ENCODE results near the gene EDDM13.
"Not testable (repeated sequence)": the region's sequence is repeated elsewhere in the genome, so short reads cannot be mapped to it uniquely, and the experiment has no call there.

EDDM13 gene, protein sequence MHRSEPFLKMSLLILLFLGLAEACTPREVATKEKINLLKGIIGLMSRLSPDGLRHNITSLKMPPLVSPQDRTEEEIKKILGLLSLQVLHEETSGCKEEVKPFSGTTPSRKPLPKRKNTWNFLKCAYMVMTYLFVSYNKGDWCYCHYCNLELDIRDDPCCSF

DNA sequence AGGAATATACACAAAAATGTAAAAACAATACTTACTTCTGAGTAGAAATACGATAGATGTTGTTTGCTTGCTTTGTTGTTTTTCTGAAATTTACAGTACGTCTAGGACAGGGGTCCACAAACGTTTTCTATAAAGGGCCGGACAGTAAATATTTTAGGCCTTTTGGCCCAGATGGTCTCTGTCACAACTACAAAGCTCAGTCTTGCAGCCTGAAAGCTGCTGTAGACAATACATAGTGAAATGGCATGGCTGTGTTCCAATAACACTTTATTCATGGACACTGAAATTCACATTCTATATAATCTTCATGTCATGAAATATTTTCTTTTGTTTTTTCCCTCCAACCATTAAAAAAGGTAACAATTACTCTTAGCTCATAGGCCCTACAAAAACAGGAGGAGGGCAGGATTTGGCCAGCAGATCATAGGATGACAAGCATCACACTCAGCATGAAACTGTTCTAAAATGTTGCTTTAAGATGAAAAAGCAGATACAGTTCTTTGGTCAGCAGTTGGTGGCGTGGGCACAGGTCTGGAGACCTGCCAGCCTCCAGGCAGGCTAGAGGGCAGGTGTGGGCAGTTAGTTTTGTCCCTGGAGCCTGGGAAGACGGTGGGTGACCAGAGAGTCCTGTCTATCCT is at the start of gene EDDM13:
TSS of gene EDDM13 (plus strand) at position 588 of the 638 bp plus-strand sequence. CDS start 87 bp downstream, outside the sequence.
- Histone ChIP-seq H3K27me3 (ENCODE audit: control insufficient read depth, insufficient read depth, low read length) (no peaks in the 10 kb centered on the region), H3K36me3 (ENCODE audit: control insufficient read depth, insufficient read depth, low read length) (no peaks in the 10 kb centered on the region), H3K4me3 (ENCODE audit: low read length) (no peak within 1 kb of the TSS), H3K4me1 (ENCODE audit: control insufficient read depth, insufficient read depth, low read length) (no peaks in the 10 kb centered on the region), H3K27ac (ENCODE audit: low read length) (no peak within 1 kb of the TSS), H3K9me3 (ENCODE audit: control insufficient read depth, insufficient read depth, low read length) (no peaks in the 10 kb centered on the region)
- DNase-seq (ENCODE audit: low read depth, low spot score) = no peak
- WGBS (ENCODE audit: insufficient coverage, insufficient read length) = no CpG with 5 or more reads among the region's 6 CpGs

DNA sequence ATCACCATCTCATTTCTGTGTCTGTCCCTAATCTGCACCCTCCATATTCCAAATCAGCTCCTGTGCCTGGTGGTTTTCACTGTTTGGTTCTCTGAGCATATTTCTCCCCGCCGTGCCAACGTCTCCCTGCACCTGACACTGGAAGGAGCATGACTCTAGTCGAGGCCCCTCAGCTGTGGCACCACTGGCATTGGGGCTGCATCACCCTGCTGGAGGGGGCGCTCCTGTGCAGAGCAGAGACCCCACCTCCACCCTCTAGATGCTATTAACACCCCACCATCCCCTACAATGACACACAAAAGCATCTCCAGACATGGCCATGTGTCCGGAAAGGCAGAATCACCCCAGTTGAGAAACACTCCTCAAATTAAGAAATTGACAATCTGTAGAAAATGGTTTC is 49.6 kb upstream of the EDDM13 start:
- DNase-seq (ENCODE audit: low read depth, low spot score) = no peak
- Histone ChIP-seq H3K4me1 (ENCODE audit: control insufficient read depth, insufficient read depth, low read length) (no peaks in the 10 kb centered on the region), H3K36me3 (ENCODE audit: control insufficient read depth, insufficient read depth, low read length) (no peaks in the 10 kb centered on the region), H3K9me3 (ENCODE audit: control insufficient read depth, insufficient read depth, low read length) (no peaks in the 10 kb centered on the region), H3K27me3 (ENCODE audit: control insufficient read depth, insufficient read depth, low read length) (no peaks in the 10 kb centered on the region), H3K4me3 (ENCODE audit: low read length) (no peak overlapping the region), H3K27ac (ENCODE audit: low read length) (no peak overlapping the region)
- no CpG with 5 or more reads among the region's 6 CpGs for WGBS (ENCODE audit: insufficient coverage, insufficient read length)

DNA sequence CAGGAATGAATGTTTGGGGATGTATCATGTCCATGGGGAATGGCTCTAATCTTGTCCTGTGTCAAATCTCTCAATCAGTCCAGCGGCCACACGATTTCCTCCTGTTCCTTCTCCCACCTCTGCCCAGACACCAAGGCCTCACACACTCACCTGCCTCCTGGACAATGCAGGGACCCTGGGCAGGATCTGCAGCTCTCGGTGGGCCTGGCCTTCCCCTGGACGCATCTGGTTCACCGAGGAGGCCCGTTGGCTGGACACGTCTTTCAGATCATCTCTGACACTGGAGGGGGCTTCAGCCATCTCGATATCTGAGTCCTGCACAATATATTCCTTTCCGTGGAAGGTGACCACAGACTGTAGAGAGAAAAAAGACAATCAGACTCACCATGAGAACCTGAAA is 49.1 kb upstream of the EDDM13 start:
- H3K4me3 ChIP-seq (ENCODE audit: low read length) = no peak overlapping the region
- no peak for DNase-seq (ENCODE audit: low read depth, low spot score)
- H3K27me3 ChIP-seq (ENCODE audit: control insufficient read depth, insufficient read depth, low read length) = no peaks in the 10 kb centered on the region
- H3K9me3 ChIP-seq (ENCODE audit: control insufficient read depth, insufficient read depth, low read length) = no peaks in the 10 kb centered on the region
- no peak overlapping the region for H3K27ac ChIP-seq (ENCODE audit: low read length)
- H3K36me3 ChIP-seq (ENCODE audit: control insufficient read depth, insufficient read depth, low read length) = no peaks in the 10 kb centered on the region
- no peaks in the 10 kb centered on the region for H3K4me1 ChIP-seq (ENCODE audit: control insufficient read depth, insufficient read depth, low read length)
- no CpG with 5 or more reads among the region's 9 CpGs for WGBS (ENCODE audit: insufficient coverage, insufficient read length)

DNA sequence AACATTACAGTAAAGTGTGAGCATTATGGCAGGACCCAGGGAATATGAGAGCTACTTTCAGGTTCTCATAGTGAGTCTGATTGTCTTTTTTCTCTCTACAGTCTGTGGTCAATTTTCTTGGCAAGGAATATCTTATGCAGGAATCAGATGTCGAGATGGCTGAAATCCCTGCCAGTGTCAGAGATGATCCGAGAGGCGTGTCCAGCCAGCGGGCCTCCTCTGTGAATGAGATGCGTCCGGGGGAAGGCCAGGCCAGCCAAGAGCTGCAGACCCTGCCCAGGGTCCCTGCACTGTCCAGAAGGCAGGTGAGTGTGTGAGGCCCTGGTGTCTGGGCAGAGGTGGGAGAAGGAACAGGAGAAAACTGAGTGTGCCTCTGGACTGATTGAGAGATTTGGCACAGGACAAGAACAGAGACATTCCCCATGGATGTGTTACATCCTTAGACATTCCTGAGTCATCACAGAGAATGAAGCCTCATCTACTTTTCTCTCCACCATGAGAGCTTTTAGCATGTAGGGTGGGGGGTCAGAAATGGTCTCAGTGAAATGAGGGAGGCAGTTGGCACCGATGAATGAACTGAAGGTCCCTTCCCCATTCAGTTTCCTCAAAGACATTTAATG is 27.3 kb upstream of the EDDM13 start:
- Histone ChIP-seq H3K27ac (ENCODE audit: low read length) (no peak overlapping the region), H3K36me3 (ENCODE audit: control insufficient read depth, insufficient read depth, low read length) (no peaks in the 10 kb centered on the region), H3K9me3 (ENCODE audit: control insufficient read depth, insufficient read depth, low read length) (peaks cover 1% of the 10 kb centered on the region; the same call in 1 of the 2 replicates), H3K27me3 (ENCODE audit: control insufficient read depth, insufficient read depth, low read length) (no peaks in the 10 kb centered on the region), H3K4me3 (ENCODE audit: low read length) (no peak overlapping the region), H3K4me1 (ENCODE audit: control insufficient read depth, insufficient read depth, low read length) (no peaks in the 10 kb centered on the region)
- WGBS (ENCODE audit: insufficient coverage, insufficient read length) = no CpG with 5 or more reads among the region's 7 CpGs
- no peak for DNase-seq (ENCODE audit: low read depth, low spot score)

DNA sequence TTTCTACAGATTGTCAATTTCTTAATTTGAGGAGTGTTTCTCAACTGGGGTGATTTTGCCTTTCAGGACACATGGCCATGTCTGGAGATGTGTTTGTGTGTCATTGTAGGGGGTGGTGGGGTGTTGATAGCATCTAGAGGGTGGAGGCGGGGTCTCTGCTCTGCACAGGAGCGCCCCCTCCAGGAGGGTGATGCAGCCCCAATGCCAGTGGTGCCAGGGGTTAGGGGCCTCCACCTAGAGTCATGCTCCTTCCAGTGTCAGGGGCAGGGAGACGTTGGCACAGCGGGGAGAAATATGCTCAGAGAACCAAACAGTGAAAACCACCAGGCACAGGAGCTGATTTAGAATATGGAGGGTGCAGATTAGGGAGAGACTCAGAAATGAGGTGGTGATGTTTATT is 26.8 kb upstream of the EDDM13 start:
- H3K9me3 ChIP-seq (ENCODE audit: control insufficient read depth, insufficient read depth, low read length); H3K27ac ChIP-seq (ENCODE audit: low read length); H3K27me3 ChIP-seq (ENCODE audit: control insufficient read depth, insufficient read depth, low read length); H3K36me3 ChIP-seq (ENCODE audit: control insufficient read depth, insufficient read depth, low read length); H3K4me1 ChIP-seq (ENCODE audit: control insufficient read depth, insufficient read depth, low read length); H3K4me3 ChIP-seq (ENCODE audit: low read length); DNase-seq (ENCODE audit: low read depth, low spot score): not testable (repeated sequence)
- no CpG with 5 or more reads among the region's 4 CpGs for WGBS (ENCODE audit: insufficient coverage, insufficient read length)

DNA sequence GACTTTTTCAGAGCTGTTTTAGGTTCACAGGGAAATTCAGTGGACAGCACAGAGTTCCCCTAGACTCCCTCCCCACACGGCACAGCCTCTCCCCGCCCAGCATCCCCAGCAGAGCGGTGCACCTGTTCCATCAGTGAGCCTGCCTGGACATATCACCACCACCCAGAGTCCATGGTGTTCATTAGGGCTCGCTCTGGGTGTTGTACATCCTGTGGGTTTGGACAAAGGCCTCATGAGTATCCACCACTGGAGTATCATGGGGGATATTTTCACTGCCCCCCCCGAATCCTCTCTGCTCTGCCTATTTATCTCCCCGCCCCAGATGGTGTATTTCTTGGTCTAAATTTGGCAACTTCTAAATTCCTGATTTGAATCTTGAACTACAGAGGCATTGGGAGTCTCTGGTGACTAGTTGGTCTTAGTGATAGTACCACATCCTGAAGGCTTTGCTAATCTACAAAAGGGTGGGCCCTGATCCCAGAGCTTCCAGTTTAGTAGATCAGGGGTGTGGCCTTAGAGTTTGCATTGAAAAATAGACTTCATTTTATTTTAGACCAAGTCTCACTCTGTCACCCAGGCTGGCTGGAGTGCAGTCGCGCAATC is 23.7 kb upstream of the EDDM13 start:
- DNase-seq (ENCODE audit: low read depth, low spot score); H3K4me1 ChIP-seq (ENCODE audit: control insufficient read depth, insufficient read depth, low read length); H3K27me3 ChIP-seq (ENCODE audit: control insufficient read depth, insufficient read depth, low read length); H3K9me3 ChIP-seq (ENCODE audit: control insufficient read depth, insufficient read depth, low read length); H3K36me3 ChIP-seq (ENCODE audit: control insufficient read depth, insufficient read depth, low read length); H3K27ac ChIP-seq (ENCODE audit: low read length); H3K4me3 ChIP-seq (ENCODE audit: low read length): not testable (repeated sequence)
- WGBS (ENCODE audit: insufficient coverage, insufficient read length) = no CpG with 5 or more reads among the region's 8 CpGs

DNA sequence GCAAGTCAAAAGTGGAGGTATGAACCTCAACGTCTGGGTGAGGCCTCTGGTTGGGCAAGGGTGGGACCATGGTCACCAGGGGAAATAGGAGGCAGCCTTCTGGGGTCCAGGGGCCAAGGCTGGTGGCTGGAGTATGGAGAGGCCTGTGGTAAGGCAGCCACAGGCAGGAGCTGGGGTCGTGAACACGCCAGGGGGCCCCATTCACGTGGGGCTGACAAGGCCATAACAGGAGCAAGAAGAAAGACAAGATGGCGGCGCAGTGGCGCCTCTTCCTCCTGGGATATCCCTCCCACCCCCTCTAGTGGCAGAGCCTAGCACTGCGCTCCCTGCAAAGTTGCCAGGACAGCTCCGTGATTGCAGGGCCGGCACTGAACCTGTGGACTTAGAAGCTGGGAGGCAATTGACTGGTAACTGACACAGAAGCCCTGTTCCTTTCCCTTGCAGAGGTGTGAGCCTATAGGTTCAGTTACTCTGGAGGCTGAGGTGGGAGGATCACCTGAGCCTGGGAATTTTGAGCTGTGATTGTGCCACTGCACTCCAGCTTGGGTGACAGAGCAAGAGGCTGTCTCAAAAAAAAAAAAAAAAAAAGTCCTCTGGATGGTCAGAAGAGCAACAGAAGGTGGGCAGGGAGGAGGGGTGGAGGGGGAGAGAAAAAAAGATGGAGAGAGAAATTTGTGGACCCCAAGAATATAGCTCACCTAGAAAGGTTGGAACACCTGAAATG is 19.7 kb upstream of the EDDM13 start:
- peak; percentile 76 for DNase-seq (ENCODE audit: low read depth, low spot score)
- Histone ChIP-seq H3K36me3 (ENCODE audit: control insufficient read depth, insufficient read depth, low read length) (no peaks in the 10 kb centered on the region), H3K4me1 (ENCODE audit: control insufficient read depth, insufficient read depth, low read length) (no peaks in the 10 kb centered on the region), H3K27me3 (ENCODE audit: control insufficient read depth, insufficient read depth, low read length) (no peaks in the 10 kb centered on the region), H3K9me3 (ENCODE audit: control insufficient read depth, insufficient read depth, low read length) (no peaks in the 10 kb centered on the region), H3K4me3 (ENCODE audit: low read length) (no peak overlapping the region), H3K27ac (ENCODE audit: low read length) (no peak overlapping the region)
- WGBS (ENCODE audit: insufficient coverage, insufficient read length) = no CpG with 5 or more reads among the region's 10 CpGs

DNA sequence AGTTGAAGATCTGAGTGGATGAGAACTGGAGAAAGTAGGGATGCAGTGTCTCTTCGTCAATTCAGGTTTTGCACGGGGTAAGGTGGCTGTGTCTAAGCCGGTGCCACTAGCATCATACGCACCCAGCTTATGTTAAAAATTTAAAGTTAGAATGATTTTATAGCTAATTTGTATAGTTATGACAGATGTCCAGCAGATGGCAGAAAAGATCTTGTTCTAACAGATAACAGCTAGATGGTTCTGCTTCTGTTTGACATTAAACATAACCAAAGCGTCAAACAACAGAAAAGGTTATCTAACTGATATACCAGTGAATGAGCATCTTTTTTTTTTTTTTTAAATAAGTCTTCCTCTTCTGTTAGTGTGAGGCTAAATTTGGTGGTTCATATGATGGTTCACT is 18.8 kb upstream of the EDDM13 start:
- H3K4me3 ChIP-seq (ENCODE audit: low read length) = no peak overlapping the region
- no peaks in the 10 kb centered on the region for H3K4me1 ChIP-seq (ENCODE audit: control insufficient read depth, insufficient read depth, low read length)
- WGBS (ENCODE audit: insufficient coverage, insufficient read length) = no CpG with 5 or more reads among the region's 5 CpGs
- no peaks in the 10 kb centered on the region for H3K36me3 ChIP-seq (ENCODE audit: control insufficient read depth, insufficient read depth, low read length)
- H3K27ac ChIP-seq (ENCODE audit: low read length) = no peak overlapping the region
- H3K9me3 ChIP-seq (ENCODE audit: control insufficient read depth, insufficient read depth, low read length) = no peaks in the 10 kb centered on the region
- H3K27me3 ChIP-seq (ENCODE audit: control insufficient read depth, insufficient read depth, low read length) = no peaks in the 10 kb centered on the region
- DNase-seq (ENCODE audit: low read depth, low spot score) = no peak

DNA sequence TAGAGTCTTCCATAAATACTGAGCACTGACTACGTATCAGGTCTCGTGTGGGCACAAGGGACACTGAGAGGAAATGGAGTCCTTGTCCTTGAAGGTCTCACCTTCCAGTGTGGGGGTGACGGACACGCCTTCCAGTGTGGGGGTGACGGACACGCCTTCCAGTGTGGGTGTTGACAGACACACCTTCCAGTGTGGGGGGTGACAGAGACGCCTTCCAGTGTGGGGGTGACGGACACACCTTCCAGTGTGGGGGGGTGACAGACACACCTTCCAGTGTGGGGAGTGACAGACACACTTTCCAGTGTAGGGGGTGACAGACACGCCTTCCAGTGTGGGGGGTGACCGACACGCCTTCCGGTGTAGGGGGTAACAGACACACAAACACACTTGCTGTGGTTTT is 14.3 kb upstream of the EDDM13 start:
- no peaks in the 10 kb centered on the region for H3K27me3 ChIP-seq (ENCODE audit: control insufficient read depth, insufficient read depth, low read length)
- H3K9me3 ChIP-seq (ENCODE audit: control insufficient read depth, insufficient read depth, low read length) = no peaks in the 10 kb centered on the region
- no peak overlapping the region for H3K27ac ChIP-seq (ENCODE audit: low read length)
- no CpG with 5 or more reads among the region's 12 CpGs for WGBS (ENCODE audit: insufficient coverage, insufficient read length)
- H3K4me1 ChIP-seq (ENCODE audit: control insufficient read depth, insufficient read depth, low read length) = no peaks in the 10 kb centered on the region
- no peaks in the 10 kb centered on the region for H3K36me3 ChIP-seq (ENCODE audit: control insufficient read depth, insufficient read depth, low read length)
- no peak for DNase-seq (ENCODE audit: low read depth, low spot score)
- no peak overlapping the region for H3K4me3 ChIP-seq (ENCODE audit: low read length)

DNA sequence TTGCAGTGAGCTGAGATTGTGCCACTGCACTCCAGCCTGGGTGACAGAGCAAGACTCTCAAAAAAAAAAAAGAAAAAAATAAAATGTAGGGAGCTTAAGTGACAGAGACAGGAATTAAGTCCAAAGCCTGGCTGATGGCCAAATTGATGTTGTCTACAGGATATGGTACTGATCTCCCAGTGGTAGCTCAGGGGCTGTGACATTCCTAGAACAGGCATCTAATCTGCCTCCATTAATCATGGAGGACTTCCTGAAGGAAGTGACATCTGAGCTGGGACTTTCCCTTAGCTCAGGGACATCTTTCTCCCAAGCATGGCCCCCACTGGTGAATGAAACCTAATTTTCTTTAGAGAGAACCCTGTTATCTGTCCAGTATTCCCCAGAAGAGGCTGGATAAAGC is 11.4 kb upstream of the EDDM13 start:
- H3K27ac ChIP-seq (ENCODE audit: low read length) = no peak overlapping the region
- no peaks in the 10 kb centered on the region for H3K27me3 ChIP-seq (ENCODE audit: control insufficient read depth, insufficient read depth, low read length)
- H3K9me3 ChIP-seq (ENCODE audit: control insufficient read depth, insufficient read depth, low read length) = no peaks in the 10 kb centered on the region
- no peak for DNase-seq (ENCODE audit: low read depth, low spot score)
- H3K4me1 ChIP-seq (ENCODE audit: control insufficient read depth, insufficient read depth, low read length) = no peaks in the 10 kb centered on the region
- no peaks in the 10 kb centered on the region for H3K36me3 ChIP-seq (ENCODE audit: control insufficient read depth, insufficient read depth, low read length)
- no peak overlapping the region for H3K4me3 ChIP-seq (ENCODE audit: low read length)
